ENCODE measurements around the gene ADAMTS4. TPM values are rescaled to one million over a fixed set of nuclear protein-coding genes. Genes with fewer than 3 reads are reported as not detected.

The ADAMTS4 gene
- total RNA-seq, 1 experiment from 2014 or later = 7.0 TPM

DNA sequence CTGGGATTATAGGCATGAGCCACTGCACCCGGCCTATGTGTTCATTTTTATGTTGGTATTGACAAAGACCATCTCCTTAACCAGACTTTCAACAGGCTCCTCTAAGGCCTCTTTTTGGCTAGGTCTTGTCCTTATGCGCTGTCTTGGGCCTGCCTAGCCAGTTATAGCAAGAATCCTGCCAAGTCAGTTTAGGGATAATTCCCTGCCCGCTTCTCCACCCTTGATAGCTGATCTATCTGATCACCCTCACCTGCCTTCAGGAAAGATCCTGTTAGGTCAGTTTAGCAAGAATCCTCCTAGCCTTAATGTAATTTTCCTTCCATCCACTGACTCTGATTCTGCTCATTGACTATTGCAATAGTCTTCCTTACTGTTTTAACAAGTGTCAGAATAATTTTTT lies 19.2 kb downstream of the ADAMTS4 start:
- Histone ChIP-seq H2BK12ac (ENCODE audit: insufficient read length, low read depth, low read length) (no peak overlapping the region), H4K91ac (ENCODE audit: insufficient read length, low read depth, low read length) (no peak overlapping the region), H3T11ph (ENCODE audit: low read length) (no peak overlapping the region), H3K23me2 (ENCODE audit: insufficient read length, low read depth, low read length, poor library complexity, severe bottlenecking) (peaks cover 6% of the 10 kb centered on the region), H3K9me3 (ENCODE audit: control insufficient read depth, low read depth, low read length) (no peaks in the 10 kb centered on the region), H4K5ac (ENCODE audit: insufficient read length, low read depth, low read length) (no peak overlapping the region), H2AFZ (ENCODE audit: low read length) (no peak overlapping the region), H3K79me2 (ENCODE audit: insufficient read depth, low read length) (no peaks in the 10 kb centered on the region), H3K4me2 (ENCODE audit: insufficient read depth, insufficient read length, low read length) (no peak overlapping the region), H3K56ac (ENCODE audit: insufficient read length, low read depth, low read length) (no peak overlapping the region), H4K8ac (replicated peaks; ENCODE audit: insufficient read length, low read depth, low read length) (no peak overlapping the region), H4K20me1 (ENCODE audit: control insufficient read depth, insufficient read depth, insufficient read length) (no peaks in the 10 kb centered on the region), H3K9ac (ENCODE audit: extremely low read depth, insufficient read length, low read length) (no peak overlapping the region), H3K27ac (ENCODE audit: insufficient read length, low read depth, low read length) (no peak overlapping the region), H2AK5ac (ENCODE audit: insufficient read length, low read length) (no peak overlapping the region), H3K14ac (ENCODE audit: insufficient read depth, low read length) (no peak overlapping the region), H3K4ac (ENCODE audit: low read depth, low read length) (no peak overlapping the region), H3K27me3 (ENCODE audit: insufficient read depth, low read length) (no peaks in the 10 kb centered on the region), H2BK20ac (ENCODE audit: low read depth, low read length, poor library complexity, severe bottlenecking) (no peak overlapping the region), H3K23ac (ENCODE audit: insufficient read length, low read depth, low read length) (no peak overlapping the region), H3K18ac (ENCODE audit: insufficient read length, low read depth, low read length) (no peak overlapping the region), H2BK5ac (ENCODE audit: insufficient read length, low read length) (no peak overlapping the region), H3K79me1 (ENCODE audit: insufficient read depth, low read depth, low read length, poor library complexity, severe bottlenecking) (no peaks in the 10 kb centered on the region), H3K4me1 (ENCODE audit: insufficient read depth, low read length) (no peaks in the 10 kb centered on the region; the same call in 1 of the 2 replicates), H2BK15ac (ENCODE audit: low read depth, low read length) (no peak overlapping the region), H2BK120ac (ENCODE audit: low read depth, low read length, poor library complexity, severe bottlenecking) (no peak overlapping the region)
- no CpG with 5 or more reads among the region's 3 CpGs for WGBS (ENCODE audit: extremely low coverage, insufficient read length, low lambda C conversion rate)
- Mint-ChIP-seq H3K4me1 (peaks cover 21 to 22% of the 10 kb centered on the region in 2 experiments), H3K27ac (no peak overlapping the region), H3K27me3 (ENCODE audit: low read depth) (peaks cover 5% of the 10 kb centered on the region), H3K36me3 (ENCODE audit: insufficient read depth in 1 of 3, low read depth in 3 of 3) (peaks cover 2 to 15% (median 11%) of the 10 kb centered on the region in 3 experiments; a peak in 6 of 7 replicates), H3K4me3 (no peak overlapping the region), H3K9me3 (no peaks in the 10 kb centered on the region)
- TF ChIP-seq, protein P1, sequence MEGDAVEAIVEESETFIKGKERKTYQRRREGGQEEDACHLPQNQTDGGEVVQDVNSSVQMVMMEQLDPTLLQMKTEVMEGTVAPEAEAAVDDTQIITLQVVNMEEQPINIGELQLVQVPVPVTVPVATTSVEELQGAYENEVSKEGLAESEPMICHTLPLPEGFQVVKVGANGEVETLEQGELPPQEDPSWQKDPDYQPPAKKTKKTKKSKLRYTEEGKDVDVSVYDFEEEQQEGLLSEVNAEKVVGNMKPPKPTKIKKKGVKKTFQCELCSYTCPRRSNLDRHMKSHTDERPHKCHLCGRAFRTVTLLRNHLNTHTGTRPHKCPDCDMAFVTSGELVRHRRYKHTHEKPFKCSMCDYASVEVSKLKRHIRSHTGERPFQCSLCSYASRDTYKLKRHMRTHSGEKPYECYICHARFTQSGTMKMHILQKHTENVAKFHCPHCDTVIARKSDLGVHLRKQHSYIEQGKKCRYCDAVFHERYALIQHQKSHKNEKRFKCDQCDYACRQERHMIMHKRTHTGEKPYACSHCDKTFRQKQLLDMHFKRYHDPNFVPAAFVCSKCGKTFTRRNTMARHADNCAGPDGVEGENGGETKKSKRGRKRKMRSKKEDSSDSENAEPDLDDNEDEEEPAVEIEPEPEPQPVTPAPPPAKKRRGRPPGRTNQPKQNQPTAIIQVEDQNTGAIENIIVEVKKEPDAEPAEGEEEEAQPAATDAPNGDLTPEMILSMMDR (conservative IDR thresholded peaks at IDR 0.05) = no peak
- no peak for DNase-seq
